Right cardiac atrium (tissue), 5 donors: ENCODE results near the gene CARD9. TPM values are rescaled to one million over a fixed set of nuclear protein-coding genes. Genes with fewer than 3 reads are reported as not detected.

ENCODE experiments used
- ATAC-seq, 2 donors: fragments of 200-7000 bp; cut with Tn5 transposase; one replicate each; pipeline versions ENCODE4 v1.8.0 to v1.9.1; 2020; ENCODE audit warnings: moderate library complexity in 2 of 2, mild to moderate bottlenecking in 1 of 2
- DNase-seq, 3 donors: peaks; one replicate each; pipeline ENCODE4 v3.0.0-alpha.2; 2020
- H3K27ac ChIP-seq: one replicate; pipeline ENCODE4 v1.5.1; 2013; ENCODE audit warnings: mild to moderate bottlenecking, low read length, control low read depth, moderate library complexity
- H3K27me3 ChIP-seq: one replicate; pipeline ENCODE4 v1.6.1; 2013; ENCODE audit not compliant: control insufficient read depth, insufficient read depth
- H3K4me1 ChIP-seq: one replicate; pipeline ENCODE4 v1.6.1; 2013; ENCODE audit warnings: low read length; ENCODE audit not compliant: control insufficient read depth, insufficient read depth
- H3K4me3 ChIP-seq: one replicate; pipeline ENCODE4 v1.5.1; 2013; ENCODE audit warnings: low read length, control low read depth
- H3K9me3 ChIP-seq: one replicate; pipeline ENCODE4 v1.6.1; 2013; ENCODE audit warnings: low read length; ENCODE audit not compliant: control insufficient read depth
- WGBS: extraction: QIAGEN DNeasy Blood & Tissue Kit; methylation state at CpG from one replicate; pipeline ENCODE4 v1.1.7; 2013; 5-methylcytosine and 5-hydroxymethylcytosine counted together
- intact Hi-C, 4 donors: fragments of 100-400 bp; cut with DNase I; formaldehyde crosslinking; loops; one replicate each; pipeline versions ENCODE4 v1.11.0 to v1.14.0; 2022 to 2023
- polyA plus RNA-seq: library from polyadenylated mRNA; stranded (reverse); fragments of 200-250 nt; gene quantifications from one replicate; pipeline ENCODE4 v1.2.3, GENCODE V29; 2013
- total RNA-seq, 4 donors: library from RNA; stranded (reverse); fragmentation: NEBNext Ultra II Directional; extraction: Animal tissue kit (Norgen Biotek cat#: 25700); gene quantifications; one replicate each; pipeline ENCODE4 v1.2.1, GENCODE V29; 2021
- donor health status: healthy with polysubstance abuse.
- donor health status: DM: no; HTN: yes; CAD: no.
- donor health status: DM: no; HTN: no; CAD: no.
- donor health status: DM: no; HTN: yes; CAD: no; lungs with severe emphysema.
- donor health status: DM: yes; HTN: yes; CAD: no.

The CARD9 gene
- total and polyA plus RNA-seq, 5 donors: 0.68 to 2.1 (median 0.78) TPM

DNA sequence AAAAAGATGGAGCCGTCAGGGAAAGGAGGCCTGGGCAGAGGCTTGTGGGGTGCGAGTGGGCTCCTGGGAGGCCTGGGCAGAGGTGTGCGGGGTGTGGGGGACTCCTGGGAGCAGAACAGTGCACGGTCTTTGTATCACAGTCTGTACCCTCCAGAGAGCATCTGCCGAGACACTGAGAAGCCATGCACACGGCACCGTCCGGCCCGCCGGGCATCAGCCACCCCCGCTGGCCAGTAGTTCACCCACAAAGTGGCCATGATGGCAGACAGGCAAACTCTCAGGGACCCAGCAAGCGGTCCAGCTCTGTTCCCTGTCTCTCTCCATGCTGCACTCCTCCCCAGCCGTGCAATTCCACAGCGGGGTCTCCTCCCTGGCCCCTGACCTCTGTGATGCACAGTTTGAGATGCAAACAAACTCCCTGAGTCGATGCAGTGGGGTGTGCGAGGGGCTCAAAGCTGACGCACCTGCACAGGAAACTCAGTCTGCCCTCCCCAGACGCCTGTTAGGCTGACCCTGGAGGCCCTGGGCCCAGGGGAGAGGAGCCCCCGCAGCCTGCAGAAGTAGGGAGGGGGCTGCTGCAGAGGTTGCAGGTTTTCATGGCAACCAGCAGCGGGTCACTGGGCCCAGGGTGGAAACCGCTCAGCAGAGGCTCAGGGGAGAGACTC, 55.2 kb downstream of the CARD9 start:
- Histone ChIP-seq H3K4me1 (no peaks in the 10 kb centered on the region), H3K27me3 (no peaks in the 10 kb centered on the region), H3K27ac (no peak overlapping the region), H3K4me3 (no peak overlapping the region), H3K9me3 (no peaks in the 10 kb centered on the region)
- DNase-seq (peak; percentile 5 to 21 (median 18)), ATAC-seq (no peak)
- WGBS: 76% methylated on average over 21 of the region's 21 CpGs
- intact Hi-C loops: no loop called here

- Histone ChIP-seq H3K27me3 (no peaks in the 10 kb centered on the region), H3K9me3 (no peaks in the 10 kb centered on the region), H3K27ac (no peak overlapping the region), H3K4me1 (no peaks in the 10 kb centered on the region), H3K4me3 (no peak overlapping the region)
- peak; percentile 11 to 53 (median 21) for DNase-seq
- intact Hi-C loops: no loop called here
- 89% methylated on average over 16 of the region's 16 CpGs for WGBS
- no peak for ATAC-seq
These were observed 55.8 kb downstream of the CARD9 start for GRCh38 chr9:136317695-136318094.

DNA sequence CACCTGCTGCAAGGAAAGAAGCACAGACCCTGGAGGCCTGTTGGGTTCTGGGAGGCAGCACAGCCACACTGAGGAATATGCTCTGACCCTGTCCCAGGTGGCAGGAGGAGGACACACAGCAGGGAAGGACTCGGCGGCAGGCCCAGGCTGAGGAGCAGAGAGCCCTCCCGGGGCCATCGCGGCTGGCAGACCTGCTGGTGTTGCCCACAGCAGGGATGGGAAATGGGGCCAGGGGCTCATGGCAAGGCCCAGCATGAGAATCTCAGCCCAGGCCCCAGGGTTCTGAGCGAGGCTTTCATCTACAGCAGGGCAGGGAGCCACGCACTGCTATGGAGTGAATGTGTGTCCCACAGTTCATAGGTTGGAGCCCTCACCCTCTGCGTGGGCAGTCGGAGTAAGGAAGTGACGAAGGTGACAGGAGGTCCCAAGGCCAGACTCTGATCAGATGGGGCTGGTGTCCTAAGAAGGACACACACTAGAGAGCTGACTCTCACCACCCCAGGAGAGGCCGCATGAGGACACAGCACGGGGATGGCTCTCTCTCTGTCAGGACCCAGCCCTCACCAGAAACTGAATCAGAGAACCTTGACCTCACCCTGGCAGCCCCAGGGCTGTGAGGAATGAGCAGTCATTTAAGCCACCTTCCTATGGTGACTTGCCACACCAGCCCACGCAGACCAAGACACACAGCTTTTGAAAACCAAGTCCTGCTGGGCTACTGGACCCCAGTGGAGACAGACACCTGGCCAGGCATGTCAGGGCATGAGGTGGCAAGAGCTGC, 56.4 kb downstream of the CARD9 start:
- peak in 1 of 2 donors; percentile 14 for ATAC-seq

GRCh38 chr9:136316271-136316751, 57.2 kb downstream of the CARD9 start:
- 93% methylated on average over 23 of the region's 23 CpGs for WGBS
- intact Hi-C loops: no loop called here
- H3K27me3 ChIP-seq: no peaks in the 10 kb centered on the region
- H3K27ac ChIP-seq: no peak overlapping the region
- H3K4me1 ChIP-seq: no peaks in the 10 kb centered on the region
- ATAC-seq: no peak
- H3K9me3 ChIP-seq: no peaks in the 10 kb centered on the region
- H3K4me3 ChIP-seq: no peak overlapping the region
- DNase-seq: peak in 2 of 3 donors; percentile 28 to 45

More for the DNA sequence above, 56.4 kb downstream of the CARD9 start:
- Histone ChIP-seq H3K27ac (no peak overlapping the region), H3K4me3 (no peak overlapping the region), H3K9me3 (no peaks in the 10 kb centered on the region), H3K27me3 (no peaks in the 10 kb centered on the region), H3K4me1 (no peaks in the 10 kb centered on the region)
- peak; percentile 4 to 30 (median 27) for DNase-seq
- intact Hi-C loops: no loop called here
- 86% methylated on average over 13 of the region's 13 CpGs for WGBS

DNA sequence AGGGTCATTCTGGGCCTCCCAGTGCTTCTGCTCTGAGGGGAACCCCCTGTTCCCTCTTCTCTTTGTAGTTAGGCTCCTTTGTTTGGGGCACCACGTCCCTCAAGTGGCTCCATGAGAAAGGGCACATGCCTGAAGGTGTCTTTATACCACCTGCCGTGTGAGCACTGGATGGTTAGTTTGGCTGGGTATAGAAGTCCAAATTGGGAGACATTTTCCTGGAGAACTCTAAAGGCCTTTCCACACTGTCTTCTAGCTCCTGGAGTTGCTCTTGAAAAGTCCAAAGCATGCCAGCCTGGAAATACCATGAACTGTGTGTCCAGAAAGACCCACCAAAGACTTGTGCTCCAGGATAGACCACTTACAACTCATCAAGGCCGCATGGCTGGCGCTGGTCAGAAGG, 58.5 kb downstream of the CARD9 start:
- Histone ChIP-seq H3K4me3 (no peak overlapping the region), H3K4me1 (no peaks in the 10 kb centered on the region), H3K27me3 (no peaks in the 10 kb centered on the region), H3K9me3 (no peaks in the 10 kb centered on the region), H3K27ac (no peak overlapping the region)
- peak in 1 of 3 donors; percentile 7 for DNase-seq
- no peak for ATAC-seq
- intact Hi-C loops: loop anchor here in 2 of 4 donors (5.0 kb wide), 1 partner anchor 87 kb away; the partner anchor contains the start of gene SNAPC4 (in 2 of the 2)
- 87% methylated on average over 4 of the region's 4 CpGs for WGBS

GRCh38 chr9:136314056-136314416, 59.4 kb downstream of the CARD9 start:
- Histone ChIP-seq H3K4me3 (no peak overlapping the region), H3K27ac (no peak overlapping the region), H3K4me1 (no peaks in the 10 kb centered on the region), H3K27me3 (no peaks in the 10 kb centered on the region), H3K9me3 (no peaks in the 10 kb centered on the region)
- 92% methylated on average over 3 of the region's 3 CpGs for WGBS
- intact Hi-C loops: loop anchor here in 2 of 4 donors (5.0 kb wide), 1 partner anchor 88 kb away; the partner anchor contains the start of gene SNAPC4 (in 2 of the 2)
- ATAC-seq (no peak), DNase-seq (no peak)

Other genes starting within 250 kb of the CARD9 start
- not detected for gene LHX3, start 168.5 kb downstream of the CARD9 start, total RNA-seq
- not detected for gene LHX3, start 168.5 kb downstream of the CARD9 start, polyA plus RNA-seq
- gene QSOX2, start 127.9 kb downstream of the CARD9 start, total RNA-seq: 1 to 10 TPM; 5.3 to 9.0 (median 7.5) TPM
- gene QSOX2, start 127.9 kb downstream of the CARD9 start, polyA plus RNA-seq: 4.5 TPM
- gene CCDC187, start 69.6 kb downstream of the CARD9 start, total RNA-seq: not detected
- gene CCDC187, start 69.6 kb downstream of the CARD9 start, polyA plus RNA-seq: not detected
- 10 to 100 TPM; 46.3 to 90.6 (median 71.6) TPM for gene GPSM1, start 46.1 kb downstream of the CARD9 start, total RNA-seq
- gene GPSM1, start 46.1 kb downstream of the CARD9 start, polyA plus RNA-seq: 73.3 TPM
- gene DNLZ, start 9.9 kb downstream of the CARD9 start, total RNA-seq: 10 to 100 TPM; 15.2 to 24.9 (median 22.2) TPM
- gene DNLZ, start 9.9 kb downstream of the CARD9 start, polyA plus RNA-seq: 17.1 TPM
- gene SNAPC4, start 26.5 kb upstream of the CARD9 start, total RNA-seq: 1 to 10 TPM; 3.2 to 4.4 (median 3.9) TPM
- 3.7 TPM for gene SNAPC4, start 26.5 kb upstream of the CARD9 start, polyA plus RNA-seq
- gene ENTR1, start 36.9 kb upstream of the CARD9 start, total RNA-seq: 10 to 100 TPM; 18.2 to 22.9 (median 20.1) TPM
- 13.6 TPM for gene ENTR1, start 36.9 kb upstream of the CARD9 start, polyA plus RNA-seq
- gene PMPCA, start 37.0 kb upstream of the CARD9 start, total RNA-seq: 10 to 100 TPM; 50.8 to 58.5 (median 56.8) TPM
- gene PMPCA, start 37.0 kb upstream of the CARD9 start, polyA plus RNA-seq: 63.4 TPM
- gene INPP5E, start 66.2 kb upstream of the CARD9 start, total RNA-seq: 10 to 100 TPM in 1 of 4 donors, 1 to 10 TPM in 3; 8.8 to 12.3 (median 9.2) TPM
- gene INPP5E, start 66.2 kb upstream of the CARD9 start, polyA plus RNA-seq: 7.7 TPM
- 10 to 100 TPM; 24.2 to 35.3 (median 28.6) TPM for gene SEC16A, start 109.4 kb upstream of the CARD9 start, total RNA-seq
- 23.1 TPM for gene SEC16A, start 109.4 kb upstream of the CARD9 start, polyA plus RNA-seq
- 10 to 100 TPM; 20.4 to 31.9 (median 29.4) TPM for gene NOTCH1, start 172.4 kb upstream of the CARD9 start, total RNA-seq
- 10.8 TPM for gene NOTCH1, start 172.4 kb upstream of the CARD9 start, polyA plus RNA-seq